Ammon's horn (tissue), 1 donor: ENCODE results near the gene GRHL1.
"Not testable (repeated sequence)": the region's sequence is repeated elsewhere in the genome, so short reads cannot be mapped to it uniquely, and the experiment has no call there.

Experiments
- DNase-seq: peaks from one replicate; pipeline ENCODE4 v3.0.0-alpha.2; 2016; ENCODE audit warnings: low spot score

Gene GRHL1, protein sequence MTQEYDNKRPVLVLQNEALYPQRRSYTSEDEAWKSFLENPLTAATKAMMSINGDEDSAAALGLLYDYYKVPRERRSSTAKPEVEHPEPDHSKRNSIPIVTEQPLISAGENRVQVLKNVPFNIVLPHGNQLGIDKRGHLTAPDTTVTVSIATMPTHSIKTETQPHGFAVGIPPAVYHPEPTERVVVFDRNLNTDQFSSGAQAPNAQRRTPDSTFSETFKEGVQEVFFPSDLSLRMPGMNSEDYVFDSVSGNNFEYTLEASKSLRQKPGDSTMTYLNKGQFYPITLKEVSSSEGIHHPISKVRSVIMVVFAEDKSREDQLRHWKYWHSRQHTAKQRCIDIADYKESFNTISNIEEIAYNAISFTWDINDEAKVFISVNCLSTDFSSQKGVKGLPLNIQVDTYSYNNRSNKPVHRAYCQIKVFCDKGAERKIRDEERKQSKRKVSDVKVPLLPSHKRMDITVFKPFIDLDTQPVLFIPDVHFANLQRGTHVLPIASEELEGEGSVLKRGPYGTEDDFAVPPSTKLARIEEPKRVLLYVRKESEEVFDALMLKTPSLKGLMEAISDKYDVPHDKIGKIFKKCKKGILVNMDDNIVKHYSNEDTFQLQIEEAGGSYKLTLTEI

GRCh38 chr2:9951522-9952285 is at the start of gene GRHL1:
Gene GRHL1 (plus strand): TSS chr2:9951693. CDS start chr2:9951834, 141 bp downstream.
- DNase-seq, result no peak

DNA sequence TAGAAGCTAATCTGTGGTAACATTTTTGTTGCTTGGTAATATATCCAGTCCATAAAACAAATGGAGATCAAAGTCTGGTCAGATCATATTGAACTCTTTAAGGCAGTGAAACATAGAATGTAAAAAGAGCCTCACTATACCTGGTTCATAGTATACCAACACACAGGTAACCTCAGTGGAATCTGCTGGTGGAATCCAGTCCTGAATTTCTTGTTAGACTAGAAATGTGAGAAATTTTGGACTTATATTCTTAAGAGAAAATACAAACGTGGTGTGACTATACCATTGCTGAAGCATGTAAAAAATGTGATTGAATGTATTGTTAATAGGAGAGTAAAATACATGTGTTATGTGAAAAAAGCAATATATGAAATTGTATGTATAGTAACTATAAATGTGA is 46.1 kb upstream of the GRHL1 start:
- DNase-seq, result no peak

DNA sequence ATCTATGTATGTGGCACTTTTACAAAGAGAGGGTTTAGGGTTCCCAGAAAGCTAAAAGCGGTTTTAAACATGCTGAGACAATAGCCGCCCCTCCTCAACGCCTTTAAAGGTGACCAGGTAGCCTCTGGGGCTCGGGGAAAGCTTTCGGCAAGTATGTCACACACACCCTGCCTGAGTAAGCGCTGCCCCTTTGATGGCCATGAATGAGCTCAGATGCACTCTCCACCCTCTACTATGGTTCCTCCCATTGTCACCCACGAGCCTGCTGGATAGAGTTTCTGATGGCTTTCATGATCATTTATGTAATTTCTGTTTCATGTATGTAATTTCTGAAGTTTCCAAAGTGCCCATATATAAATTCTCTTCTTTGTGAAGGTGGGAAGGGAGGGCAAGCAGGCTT is 44.1 kb upstream of the GRHL1 start:
- no peak for DNase-seq

DNA sequence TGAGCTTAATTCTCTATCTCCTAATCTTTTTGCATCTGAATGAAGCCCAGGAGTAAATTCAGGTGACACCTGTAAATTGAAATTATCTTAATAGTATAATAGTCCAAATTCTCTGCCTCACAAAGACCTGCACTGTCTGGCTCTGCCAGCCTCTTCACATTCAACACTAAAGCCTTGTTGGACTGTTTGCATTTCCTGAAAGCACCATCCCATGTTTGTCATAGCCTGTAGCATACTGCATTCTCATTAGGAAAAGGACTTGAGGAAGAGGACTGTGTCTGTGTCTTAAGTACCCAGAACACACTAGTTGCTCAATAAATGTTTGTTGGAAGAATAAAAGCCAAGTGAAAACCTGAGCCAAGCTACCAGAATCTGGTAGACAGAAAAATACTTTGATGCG is 42.9 kb upstream of the GRHL1 start:
- no peak for DNase-seq

DNA sequence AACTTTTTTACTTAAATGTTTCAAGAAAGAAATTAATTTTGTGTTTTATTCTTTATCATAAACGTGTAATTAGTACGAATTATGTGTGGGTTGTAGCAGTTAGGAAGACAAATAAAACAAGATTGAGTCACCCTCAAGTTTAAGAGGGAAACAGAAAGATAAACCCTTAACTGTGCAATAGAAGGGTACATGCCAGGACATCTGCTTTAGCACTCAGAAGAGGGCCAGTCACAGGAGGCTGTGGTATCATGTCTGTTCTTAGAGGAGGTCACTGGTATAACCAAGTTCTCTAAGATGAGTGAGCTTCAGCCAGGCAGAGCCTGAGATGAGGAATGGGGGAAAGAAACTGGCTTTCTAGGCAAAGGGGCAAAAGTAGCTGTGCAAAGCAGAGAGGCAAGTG is 42.4 kb upstream of the GRHL1 start:
- DNase-seq, result no peak

- DNase-seq, result no peak
Measured at GRCh38 chr2:9910699-9911098, 40.8 kb upstream of the GRHL1 start.

DNA sequence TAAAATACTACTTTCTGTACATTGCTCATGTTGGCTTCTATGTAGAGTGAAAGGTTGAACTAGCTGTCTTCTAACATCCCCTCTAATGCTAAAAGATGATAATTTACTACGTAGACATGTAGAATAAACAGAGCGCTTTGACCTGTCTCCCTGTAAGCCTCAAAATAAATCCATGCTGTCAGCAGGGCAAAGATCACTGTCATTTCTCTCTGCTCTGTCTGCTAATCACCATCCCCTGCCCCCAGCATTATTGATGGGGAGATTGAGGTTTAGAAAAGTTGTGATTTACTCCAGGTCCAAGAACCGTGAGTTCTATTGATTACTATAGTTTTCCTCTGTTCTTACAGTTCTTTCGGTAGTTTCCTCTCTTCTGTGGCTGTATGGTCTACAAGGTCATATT is 39.0 kb upstream of the GRHL1 start:
- DNase-seq, result no peak

DNA sequence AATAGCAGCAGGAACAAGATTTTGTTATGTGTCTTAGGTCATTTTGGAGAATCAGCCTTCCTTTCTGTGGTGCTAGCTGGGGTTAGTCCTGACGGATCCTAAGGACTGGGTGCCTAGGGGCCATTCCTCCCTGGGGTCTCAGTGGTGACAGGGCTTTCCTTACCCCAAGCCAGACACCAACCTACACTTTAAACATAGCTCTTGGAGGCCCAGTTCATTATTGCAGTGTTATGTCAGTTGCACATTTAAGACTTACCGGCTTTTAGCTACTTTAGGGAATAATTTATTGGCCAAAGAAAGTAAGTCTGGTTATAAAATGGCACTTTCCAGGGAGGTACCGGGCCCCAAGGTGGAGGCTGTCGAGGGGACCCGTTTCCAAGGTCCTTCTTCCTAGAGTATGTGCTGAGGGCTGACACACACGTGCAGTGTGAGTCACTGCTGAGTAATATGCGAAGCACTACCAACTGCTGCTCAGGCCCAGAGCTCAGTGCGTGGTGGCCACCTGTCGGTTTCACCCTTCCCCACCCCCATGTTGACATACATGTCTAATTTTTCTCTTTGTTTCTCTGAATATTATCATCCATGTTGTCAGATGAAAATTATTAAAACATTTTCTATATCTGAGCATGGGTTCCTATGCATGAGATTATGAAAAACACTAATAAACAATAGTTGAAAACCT is 37.0 kb upstream of the GRHL1 start:
- no peak for DNase-seq

DNA sequence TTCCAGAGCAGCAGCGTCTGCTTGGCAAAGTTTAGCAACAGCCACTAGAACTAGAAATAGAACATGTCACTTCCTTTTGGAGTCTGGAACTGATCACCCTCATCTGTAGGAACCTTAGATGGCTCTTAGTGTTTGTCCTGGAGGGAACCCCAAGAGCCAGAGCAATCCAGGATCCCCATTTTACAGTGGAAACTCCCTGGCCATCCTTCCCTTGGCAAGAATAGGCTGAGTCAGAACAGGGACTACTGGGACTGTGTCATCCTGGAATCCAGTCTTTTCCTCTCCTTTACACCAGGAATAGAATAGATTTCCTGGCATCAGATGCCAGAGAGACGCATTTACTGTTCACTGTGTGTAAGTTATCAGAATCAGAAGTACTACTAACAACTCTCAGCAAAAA is 33.2 kb upstream of the GRHL1 start:
- DNase-seq, result no peak

- DNase-seq, result no peak
Measured at GRCh38 chr2:9919512-9919911, 32.0 kb upstream of the GRHL1 start.

GRCh38 chr2:9927020-9927419 is 24.5 kb upstream of the GRHL1 start:
- DNase-seq, result not testable (repeated sequence)

GRCh38 chr2:9937258-9937657 is 14.2 kb upstream of the GRHL1 start:
- no peak for DNase-seq

DNA sequence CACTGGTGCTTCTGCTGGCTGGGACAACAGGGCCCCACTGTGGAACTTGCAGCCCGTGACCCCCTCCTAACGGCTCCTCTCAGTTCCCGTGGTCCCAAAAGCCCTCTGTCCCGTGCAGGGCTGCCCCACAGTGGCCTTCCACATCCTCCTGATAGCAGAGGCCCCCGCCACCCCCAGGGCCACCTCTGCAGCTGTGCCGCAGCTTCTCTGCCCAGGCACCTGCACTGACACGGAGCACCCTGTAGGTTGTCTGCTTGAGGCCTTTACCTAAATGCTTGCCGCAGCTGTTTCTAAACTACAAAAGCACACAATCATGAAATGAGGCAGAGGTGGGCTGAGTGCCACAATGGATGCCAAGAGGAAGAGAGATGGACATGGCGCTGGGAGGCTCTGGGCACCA is 13.5 kb upstream of the GRHL1 start:
- DNase-seq, result no peak

DNA sequence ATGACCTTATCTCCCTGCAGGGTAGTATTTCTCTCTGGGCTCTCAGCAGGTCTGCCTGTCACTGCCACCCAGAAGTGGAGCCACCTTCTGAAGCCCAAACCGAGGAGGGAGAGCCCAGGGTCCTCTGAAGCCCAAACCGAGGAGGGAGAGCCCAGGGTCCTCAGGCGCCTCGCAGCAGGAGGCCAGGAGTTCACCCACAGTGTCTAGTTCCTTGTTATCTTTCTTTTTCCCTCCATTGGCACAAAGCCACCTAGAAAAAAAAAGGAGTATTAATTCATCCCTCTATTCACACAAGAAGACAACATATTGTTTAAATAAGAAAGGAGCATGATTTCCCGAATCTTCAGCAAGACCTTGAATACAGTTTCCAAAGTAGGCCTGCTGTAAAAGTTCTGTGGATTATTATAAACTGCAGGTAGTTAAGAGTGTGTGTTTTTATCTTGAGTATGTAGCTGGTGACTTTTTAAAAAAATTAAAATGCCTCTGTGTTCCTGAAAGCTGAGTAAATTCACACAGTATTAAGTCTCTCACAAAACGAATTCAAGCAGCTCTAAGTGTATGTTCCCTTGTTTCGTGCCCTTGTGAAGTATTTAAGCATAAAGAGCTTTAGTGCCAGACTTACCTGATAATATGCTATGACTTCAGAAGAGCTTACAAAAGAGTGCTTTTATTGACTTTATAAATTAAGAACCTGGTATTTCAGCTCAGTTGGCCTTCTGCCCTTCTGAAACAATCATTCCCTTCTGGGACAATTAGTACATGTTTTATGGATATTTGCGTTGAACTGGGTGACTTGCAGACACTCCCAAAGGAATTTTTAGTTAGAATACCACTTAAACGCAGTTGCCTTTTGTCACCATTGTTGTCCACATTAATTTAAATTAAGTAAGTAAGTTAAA is 11.7 kb upstream of the GRHL1 start:
- no peak for DNase-seq

DNA sequence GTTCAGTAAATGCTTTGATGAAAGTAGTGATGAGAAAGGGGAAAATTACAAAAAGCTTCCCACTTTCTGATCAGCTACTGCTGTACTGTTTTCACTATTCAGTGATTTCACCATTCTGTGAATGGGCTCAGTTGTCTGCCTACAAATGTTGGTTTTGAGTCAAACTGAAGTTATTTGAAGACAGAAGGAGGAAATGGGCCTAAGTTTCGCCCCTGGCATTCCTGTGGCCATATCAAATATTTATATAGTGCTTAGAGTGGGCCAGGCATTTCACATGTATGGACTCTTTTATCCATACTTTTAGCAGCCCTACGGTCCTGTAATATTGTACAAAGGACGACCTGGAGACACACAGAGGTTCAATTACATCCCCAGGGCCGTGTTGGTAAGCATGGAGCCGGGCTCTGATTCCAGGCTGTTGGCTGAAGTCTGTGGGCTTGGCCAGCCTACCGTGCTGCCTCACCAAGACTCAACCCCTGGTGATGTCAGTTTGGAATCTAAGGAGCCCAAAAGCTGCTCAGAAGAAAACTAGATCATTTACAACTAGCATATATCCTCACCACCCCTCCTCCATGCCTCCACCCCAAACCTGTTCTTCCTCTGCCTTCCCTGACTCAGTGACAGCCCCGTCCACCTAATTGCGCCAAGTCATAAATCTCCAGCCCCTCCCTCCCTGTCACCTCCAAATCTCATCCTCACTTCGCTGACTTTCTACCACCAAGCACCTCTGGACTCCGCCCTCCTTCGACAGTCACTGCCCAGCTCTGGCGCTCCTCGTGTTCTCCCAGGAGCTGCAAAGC is 10.1 kb upstream of the GRHL1 start:
- DNase-seq, result no peak

DNA sequence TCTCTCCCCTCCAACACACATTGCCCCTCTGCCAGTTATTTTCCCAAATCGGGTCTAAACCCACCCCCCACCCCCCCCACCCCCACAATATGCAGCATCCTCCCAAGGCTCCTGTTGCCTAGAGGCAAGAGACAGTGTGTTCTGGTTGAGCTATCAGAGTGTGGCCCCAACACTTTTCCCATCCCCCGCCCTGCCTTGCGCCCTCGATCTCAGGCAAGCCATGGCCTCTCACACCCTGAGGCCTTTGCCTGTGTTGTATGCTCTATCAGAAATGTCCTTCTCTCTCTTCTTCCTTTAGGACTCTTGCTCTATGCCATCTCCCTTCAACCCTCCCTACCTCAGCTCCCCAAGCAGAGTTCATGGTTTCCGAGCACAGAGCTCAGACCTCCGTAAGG is 9.5 kb upstream of the GRHL1 start:
- DNase-seq, result no peak

- DNase-seq, result no peak
Measured at GRCh38 chr2:9944330-9944758, 7.1 kb upstream of the GRHL1 start.

DNA sequence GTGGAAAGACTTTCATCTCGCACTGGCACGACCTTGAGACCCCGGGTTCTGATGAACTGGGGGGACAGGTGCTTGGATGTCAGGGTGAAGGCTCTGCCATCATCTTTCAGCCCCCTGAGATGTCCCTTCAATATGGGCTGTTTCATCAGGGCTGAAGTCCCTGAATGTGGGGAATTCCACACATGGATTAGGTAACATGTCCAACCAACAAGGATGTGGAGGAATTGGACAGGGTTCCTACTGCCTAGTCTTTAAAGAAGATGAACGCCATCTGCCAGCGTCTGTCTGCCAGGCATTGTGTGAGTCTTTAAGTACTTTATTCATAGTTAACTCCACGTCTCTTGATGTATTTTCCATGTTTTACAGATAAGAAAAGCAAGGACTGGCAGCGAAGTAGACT is 5.9 kb upstream of the GRHL1 start:
- DNase-seq, result no peak

DNA sequence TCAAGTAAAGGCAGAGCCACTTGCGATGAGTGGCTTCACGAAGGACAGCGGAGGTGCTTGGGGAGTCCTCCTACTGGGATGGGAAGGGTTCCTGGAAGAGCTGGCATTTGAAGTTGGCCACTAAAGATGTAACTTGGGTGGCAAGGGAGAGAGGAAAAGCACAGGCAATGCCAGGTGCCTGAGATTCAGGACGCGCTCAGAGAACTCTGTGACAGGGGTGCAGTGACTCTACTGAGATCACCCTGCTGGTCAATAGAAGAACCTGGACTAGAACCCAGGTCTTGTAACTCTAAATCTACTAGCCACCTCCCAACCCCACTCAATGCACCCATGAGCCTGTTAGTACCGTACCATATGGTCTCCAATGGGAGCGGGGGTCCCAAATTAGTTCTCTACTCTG is 5.4 kb upstream of the GRHL1 start:
- DNase-seq, result no peak

DNA sequence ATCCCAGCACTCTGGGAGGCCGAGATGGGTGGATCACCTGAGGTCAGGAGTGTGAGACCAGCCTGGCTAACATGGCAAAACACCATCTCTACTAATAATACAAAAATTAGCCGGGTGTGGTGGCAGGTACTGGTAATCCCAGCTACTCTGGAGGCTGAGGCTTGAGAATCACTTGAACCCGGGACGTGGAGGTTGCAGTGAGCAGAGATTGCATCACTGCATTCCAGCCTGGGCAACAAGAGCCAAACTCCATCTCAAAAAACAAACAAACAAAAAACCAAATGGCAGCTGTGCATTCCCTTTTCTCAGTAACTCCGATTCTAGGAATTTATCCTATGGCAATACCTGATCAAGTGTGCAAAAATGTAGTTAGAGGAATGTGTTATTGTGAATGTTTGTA is 4.7 kb upstream of the GRHL1 start:
- DNase-seq, result no peak

- no peak for DNase-seq
Measured at GRCh38 chr2:9948721-9949120, 2.8 kb upstream of the GRHL1 start.
